ENCODE data around the gene DNAH8. TPM values are rescaled to one million over a fixed set of nuclear protein-coding genes. Genes with fewer than 3 reads are reported as not detected.

The DNAH8 gene
- total and polyA plus RNA-seq, 4 donors: 0.01 to 0.37 (median 0.11) TPM

- Histone ChIP-seq H3K36me3 (ENCODE audit: control insufficient read depth in 4 of 4, insufficient read depth in 4 of 4, low read length in 4 of 4) (no peaks in the 10 kb centered on the region), H3K4me3 (no peak overlapping the region), H3K27me3 (ENCODE audit: control insufficient read depth in 3 of 3, insufficient read depth in 3 of 3, low read length in 2 of 3) (no peaks in the 10 kb centered on the region), H3K27ac (ENCODE audit: low read depth in 1 of 2, low read length in 1 of 2) (no peak overlapping the region), H3K4me1 (ENCODE audit: control insufficient read depth in 5 of 5, insufficient read depth in 5 of 5, low read length in 5 of 5) (peaks cover 0 to 5% (median 0%) of the 10 kb centered on the region in 5 donors), H3K9me3 (ENCODE audit: control insufficient read depth in 4 of 4, insufficient read depth in 3 of 4, low read length in 3 of 4) (peaks cover 0 to 2% (median 0%) of the 10 kb centered on the region in 4 donors), H3K9ac (ENCODE audit: insufficient read depth in 1 of 2, low read length in 2 of 2) (no peak overlapping the region)
- ATAC-seq (ENCODE audit: insufficient read depth, low FRiP score) (no peak), DNase-seq (no peak)
- 79 to 81% methylated on average over 3 of the region's 3 CpGs for WGBS, 2 donors
- TF ChIP-seq, protein P1, sequence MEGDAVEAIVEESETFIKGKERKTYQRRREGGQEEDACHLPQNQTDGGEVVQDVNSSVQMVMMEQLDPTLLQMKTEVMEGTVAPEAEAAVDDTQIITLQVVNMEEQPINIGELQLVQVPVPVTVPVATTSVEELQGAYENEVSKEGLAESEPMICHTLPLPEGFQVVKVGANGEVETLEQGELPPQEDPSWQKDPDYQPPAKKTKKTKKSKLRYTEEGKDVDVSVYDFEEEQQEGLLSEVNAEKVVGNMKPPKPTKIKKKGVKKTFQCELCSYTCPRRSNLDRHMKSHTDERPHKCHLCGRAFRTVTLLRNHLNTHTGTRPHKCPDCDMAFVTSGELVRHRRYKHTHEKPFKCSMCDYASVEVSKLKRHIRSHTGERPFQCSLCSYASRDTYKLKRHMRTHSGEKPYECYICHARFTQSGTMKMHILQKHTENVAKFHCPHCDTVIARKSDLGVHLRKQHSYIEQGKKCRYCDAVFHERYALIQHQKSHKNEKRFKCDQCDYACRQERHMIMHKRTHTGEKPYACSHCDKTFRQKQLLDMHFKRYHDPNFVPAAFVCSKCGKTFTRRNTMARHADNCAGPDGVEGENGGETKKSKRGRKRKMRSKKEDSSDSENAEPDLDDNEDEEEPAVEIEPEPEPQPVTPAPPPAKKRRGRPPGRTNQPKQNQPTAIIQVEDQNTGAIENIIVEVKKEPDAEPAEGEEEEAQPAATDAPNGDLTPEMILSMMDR (IDR thresholded peaks at IDR 0.05; ENCODE audit: control extremely low read depth, extremely low read depth): no peak
These were observed 162.6 kb downstream of the DNAH8 start for GRCh38 chr6:38877721-38878120.

- Histone ChIP-seq H3K4me3 (no peak overlapping the region), H3K27ac (ENCODE audit: low read depth in 1 of 2, low read length in 1 of 2) (no peak overlapping the region), H3K4me1 (ENCODE audit: control insufficient read depth in 5 of 5, insufficient read depth in 5 of 5, low read length in 5 of 5) (no peaks in the 10 kb centered on the region), H3K9ac (ENCODE audit: insufficient read depth in 1 of 2, low read length in 2 of 2) (no peak overlapping the region), H3K36me3 (ENCODE audit: control insufficient read depth in 4 of 4, insufficient read depth in 4 of 4, low read length in 4 of 4) (no peaks in the 10 kb centered on the region), H3K9me3 (ENCODE audit: control insufficient read depth in 4 of 4, insufficient read depth in 3 of 4, low read length in 3 of 4) (peaks cover 0 to 2% (median 0%) of the 10 kb centered on the region in 4 donors), H3K27me3 (ENCODE audit: control insufficient read depth in 3 of 3, insufficient read depth in 3 of 3, low read length in 2 of 3) (no peaks in the 10 kb centered on the region)
- DNase-seq (no peak), ATAC-seq (ENCODE audit: insufficient read depth, low FRiP score) (no peak)
- 94 to 98% methylated on average over 2 of the region's 2 CpGs for WGBS, 2 donors
- TF ChIP-seq, protein P1 (IDR thresholded peaks at IDR 0.05; ENCODE audit: control extremely low read depth, extremely low read depth): no peak
These were observed 167.0 kb downstream of the DNAH8 start for GRCh38 chr6:38882157-38882556.

- Histone ChIP-seq H3K4me1 (ENCODE audit: control insufficient read depth in 5 of 5, insufficient read depth in 5 of 5, low read length in 5 of 5) (no peaks in the 10 kb centered on the region), H3K9ac (ENCODE audit: insufficient read depth in 1 of 2, low read length in 2 of 2) (no peak overlapping the region), H3K27me3 (ENCODE audit: control insufficient read depth in 3 of 3, insufficient read depth in 3 of 3, low read length in 2 of 3) (no peaks in the 10 kb centered on the region), H3K27ac (ENCODE audit: low read depth in 1 of 2, low read length in 1 of 2) (no peak overlapping the region), H3K4me3 (no peak overlapping the region), H3K9me3 (ENCODE audit: control insufficient read depth in 4 of 4, insufficient read depth in 3 of 4, low read length in 3 of 4) (no peaks in the 10 kb centered on the region), H3K36me3 (ENCODE audit: control insufficient read depth in 4 of 4, insufficient read depth in 4 of 4, low read length in 4 of 4) (no peaks in the 10 kb centered on the region)
- no peak for DNase-seq
- TF ChIP-seq, protein P1 (IDR thresholded peaks at IDR 0.05; ENCODE audit: control extremely low read depth, extremely low read depth): no peak
- 86 to 91% methylated on average over 6 of the region's 6 CpGs for WGBS, 2 donors
- no peak for ATAC-seq (ENCODE audit: insufficient read depth, low FRiP score)
These were observed 182.4 kb downstream of the DNAH8 start for GRCh38 chr6:38897507-38897906.
